ENCODE data around the gene SLC46A3.

- TF ChIP-seq, protein P1, sequence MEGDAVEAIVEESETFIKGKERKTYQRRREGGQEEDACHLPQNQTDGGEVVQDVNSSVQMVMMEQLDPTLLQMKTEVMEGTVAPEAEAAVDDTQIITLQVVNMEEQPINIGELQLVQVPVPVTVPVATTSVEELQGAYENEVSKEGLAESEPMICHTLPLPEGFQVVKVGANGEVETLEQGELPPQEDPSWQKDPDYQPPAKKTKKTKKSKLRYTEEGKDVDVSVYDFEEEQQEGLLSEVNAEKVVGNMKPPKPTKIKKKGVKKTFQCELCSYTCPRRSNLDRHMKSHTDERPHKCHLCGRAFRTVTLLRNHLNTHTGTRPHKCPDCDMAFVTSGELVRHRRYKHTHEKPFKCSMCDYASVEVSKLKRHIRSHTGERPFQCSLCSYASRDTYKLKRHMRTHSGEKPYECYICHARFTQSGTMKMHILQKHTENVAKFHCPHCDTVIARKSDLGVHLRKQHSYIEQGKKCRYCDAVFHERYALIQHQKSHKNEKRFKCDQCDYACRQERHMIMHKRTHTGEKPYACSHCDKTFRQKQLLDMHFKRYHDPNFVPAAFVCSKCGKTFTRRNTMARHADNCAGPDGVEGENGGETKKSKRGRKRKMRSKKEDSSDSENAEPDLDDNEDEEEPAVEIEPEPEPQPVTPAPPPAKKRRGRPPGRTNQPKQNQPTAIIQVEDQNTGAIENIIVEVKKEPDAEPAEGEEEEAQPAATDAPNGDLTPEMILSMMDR (IDR thresholded peaks at IDR 0.05): no peak
- TF ChIP-seq POLR2A (IDR thresholded peaks at IDR 0.05): no peak
- TF ChIP-seq EP300 (IDR thresholded peaks at IDR 0.05): no peak
Measured at GRCh38 chr13:28704282-28704681, 14.5 kb downstream of the SLC46A3 start.
